HL-60 (cell line): ENCODE results near the gene KCNA3.

Experiments
- DNase-seq, 2 experiments: peaks; one replicate each; pipeline ENCODE4 v3.0.0-alpha.2; 2010 to 2020; ENCODE audit warnings: low read depth in 1 of 2, low spot score in 1 of 2
- H3K27ac ChIP-seq: fragments of 250-450 bp; sonication (Bioruptor Pico); replicated peaks from 2 replicates; pipeline ENCODE4 v1.5.1; 2020; ENCODE audit warnings: mild to moderate bottlenecking, moderate library complexity
- H3K27me3 ChIP-seq: fragments of 250-450 bp; sonication (Bioruptor Pico); 2 replicates; pipeline ENCODE4 v1.5.1; 2021; ENCODE audit warnings: mild to moderate bottlenecking, moderate library complexity; ENCODE audit not compliant: insufficient read depth, poor library complexity, severe bottlenecking
- H3K4me3 ChIP-seq: replicated peaks from 2 replicates; pipeline ENCODE4 v1.5.1; 2011; ENCODE audit warnings: mild to moderate bottlenecking, control low read depth, low read length; ENCODE audit not compliant: insufficient read depth
- CTCF ChIP-seq: IDR thresholded peaks from one replicate; pipeline ENCODE4 v1.5.1; 2011; ENCODE audit warnings: low read length, control low read depth, inconsistent platforms; ENCODE audit not compliant: insufficient read depth
- GABPA ChIP-seq: IDR thresholded peaks from 2 replicates; pipeline ENCODE4 v1.6.1; 2012; ENCODE audit warnings: low read depth
- POLR2AphosphoS5 ChIP-seq: IDR thresholded peaks from 2 replicates; pipeline ENCODE4 v1.6.1; 2012; ENCODE audit warnings: low read depth
- REST ChIP-seq: IDR thresholded peaks from 2 replicates; pipeline ENCODE4 v1.6.1; 2012; ENCODE audit warnings: low read depth; ENCODE audit not compliant: insufficient replicate concordance
- SPI1 ChIP-seq: IDR thresholded peaks from 2 replicates; pipeline ENCODE4 v1.6.1; 2012; ENCODE audit warnings: low read depth, mild to moderate bottlenecking, borderline replicate concordance
- long read RNA-seq: library from polyadenylated mRNA; unstranded; transcript quantifications from one replicate; pipeline ENCODE4 v2.0.0, GENCODE V29; 2020

KCNA3 gene
- long read RNA-seq: 0 reads

- Histone ChIP-seq H3K4me3 (peak within 1 kb of the TSS; percentile 44), H3K27me3 (peaks cover 56% of the 10 kb centered on the region), H3K27ac (no peak within 1 kb of the TSS)
- TF ChIP-seq GABPA: no peak
- no peak for TF ChIP-seq SPI1
- no peak for TF ChIP-seq POLR2AphosphoS5
- no peak for TF ChIP-seq REST
- no peak for TF ChIP-seq CTCF
- DNase-seq: no peak
Measured at GRCh38 chr1:110674337-110675059, at the start of gene KCNA3. TSS of gene KCNA3 (minus strand) at chr1:110674940. CDS start at chr1:110674809, 131 bp downstream.

GRCh38 chr1:110722807-110723206, 48.1 kb upstream of the KCNA3 start:
- no peak overlapping the region for H3K27ac ChIP-seq
- no peak for TF ChIP-seq POLR2AphosphoS5
- no peak for TF ChIP-seq CTCF
- no peak for TF ChIP-seq REST
- no peak for TF ChIP-seq SPI1
- TF ChIP-seq GABPA: no peak
- H3K27me3 ChIP-seq: peaks cover 11% of the 10 kb centered on the region
- peak in 1 of 2 experiments; percentile 43 for DNase-seq
- no peak overlapping the region for H3K4me3 ChIP-seq

- TF ChIP-seq POLR2AphosphoS5: no peak
- TF ChIP-seq SPI1: no peak
- TF ChIP-seq REST: no peak
- TF ChIP-seq CTCF: no peak
- no peak for TF ChIP-seq GABPA
- Histone ChIP-seq H3K27ac (no peak overlapping the region), H3K27me3 (peaks cover 16% of the 10 kb centered on the region), H3K4me3 (no peak overlapping the region)
- DNase-seq: no peak
Measured at GRCh38 chr1:110719908-110720307, 45.2 kb upstream of the KCNA3 start.
